HG03469 (cell line): ENCODE measurements around the gene FAM177B.

Source experiments
- ATAC-seq: cut with Tn5 transposase; IDR thresholded peaks from one replicate; pipeline ENCODE4 v1.9.1; 2021; ENCODE audit warnings: mild to moderate bottlenecking, moderate library complexity, moderate number of reproducible peaks; ENCODE audit not compliant: unreplicated experiment

Gene FAM177B

DNA sequence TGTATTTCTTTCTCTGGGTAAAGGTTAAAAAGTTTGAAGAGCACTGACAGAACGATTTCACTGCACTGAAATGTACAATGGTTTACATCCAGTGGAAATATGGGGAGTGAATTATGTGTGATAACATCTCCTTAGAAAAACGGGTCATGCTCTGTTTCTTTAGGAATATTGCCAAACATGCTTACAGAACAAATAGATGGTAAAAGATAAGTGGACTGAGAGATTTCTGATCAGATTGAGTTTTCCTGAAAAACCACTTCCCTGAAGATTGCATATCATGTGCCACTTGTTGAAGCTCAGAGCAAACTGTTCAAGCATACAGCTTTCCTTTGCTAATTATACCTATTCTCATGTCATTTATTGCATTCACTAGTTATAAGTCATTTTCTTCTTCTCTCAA, 47.9 kb downstream of the FAM177B start:
- ATAC-seq: no peak

DNA sequence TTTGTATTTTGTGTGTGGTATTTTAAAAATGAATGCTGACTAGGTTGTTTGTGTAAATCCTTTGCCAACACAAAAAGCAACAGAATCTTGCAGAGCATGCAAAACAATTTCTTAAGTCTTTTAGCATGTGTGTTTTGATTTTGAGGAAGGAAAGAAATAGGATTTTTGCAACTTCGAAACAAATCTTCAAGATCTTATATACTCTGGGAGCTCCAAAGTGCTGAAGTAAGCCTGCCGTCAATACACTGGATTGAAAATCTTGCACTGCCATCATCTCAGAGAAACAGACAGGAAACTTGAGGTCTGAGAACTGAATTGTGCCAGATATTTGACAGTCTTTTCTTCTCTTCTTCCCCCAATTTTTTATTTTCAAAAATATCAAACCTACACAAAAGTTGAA, 48.5 kb downstream of the FAM177B start:
- no peak for ATAC-seq

DNA sequence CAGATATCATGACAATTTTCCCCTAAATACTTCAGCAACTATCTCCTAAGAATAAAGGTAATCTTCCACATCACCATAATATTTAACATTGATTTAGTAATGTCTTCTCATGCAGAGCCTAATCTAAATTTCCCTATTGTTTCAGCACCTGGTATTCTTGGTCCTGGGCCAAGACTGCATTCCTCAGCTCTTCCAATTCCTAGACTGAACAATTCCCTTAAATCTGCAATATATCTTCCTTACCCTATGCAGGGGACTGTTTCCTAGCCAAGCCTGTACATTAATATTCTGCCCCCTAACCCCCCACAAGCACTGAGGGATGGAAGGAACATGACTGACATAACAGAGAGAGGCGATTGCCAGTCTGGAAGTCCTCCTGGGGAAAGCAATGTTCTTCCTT, 49.1 kb downstream of the FAM177B start:
- no peak for ATAC-seq

DNA sequence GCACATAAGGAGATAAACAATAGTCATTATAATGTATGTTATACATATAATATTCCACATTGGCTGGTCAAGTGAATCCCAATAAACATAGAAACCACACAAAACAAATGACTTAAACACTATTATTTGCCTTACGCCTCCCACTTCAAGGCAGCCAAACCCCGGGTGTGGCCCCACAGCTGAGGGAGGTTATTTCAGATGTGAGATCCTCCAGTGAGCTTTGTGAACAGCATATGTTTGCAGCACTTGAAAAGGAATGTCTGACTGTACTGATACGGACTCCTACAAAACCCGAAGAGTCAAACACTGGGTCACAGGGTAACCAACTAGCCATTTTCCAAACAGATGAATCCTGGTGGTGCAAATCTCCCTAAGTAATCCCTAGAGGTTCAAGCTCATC, 50.7 kb downstream of the FAM177B start:
- no peak for ATAC-seq

DNA sequence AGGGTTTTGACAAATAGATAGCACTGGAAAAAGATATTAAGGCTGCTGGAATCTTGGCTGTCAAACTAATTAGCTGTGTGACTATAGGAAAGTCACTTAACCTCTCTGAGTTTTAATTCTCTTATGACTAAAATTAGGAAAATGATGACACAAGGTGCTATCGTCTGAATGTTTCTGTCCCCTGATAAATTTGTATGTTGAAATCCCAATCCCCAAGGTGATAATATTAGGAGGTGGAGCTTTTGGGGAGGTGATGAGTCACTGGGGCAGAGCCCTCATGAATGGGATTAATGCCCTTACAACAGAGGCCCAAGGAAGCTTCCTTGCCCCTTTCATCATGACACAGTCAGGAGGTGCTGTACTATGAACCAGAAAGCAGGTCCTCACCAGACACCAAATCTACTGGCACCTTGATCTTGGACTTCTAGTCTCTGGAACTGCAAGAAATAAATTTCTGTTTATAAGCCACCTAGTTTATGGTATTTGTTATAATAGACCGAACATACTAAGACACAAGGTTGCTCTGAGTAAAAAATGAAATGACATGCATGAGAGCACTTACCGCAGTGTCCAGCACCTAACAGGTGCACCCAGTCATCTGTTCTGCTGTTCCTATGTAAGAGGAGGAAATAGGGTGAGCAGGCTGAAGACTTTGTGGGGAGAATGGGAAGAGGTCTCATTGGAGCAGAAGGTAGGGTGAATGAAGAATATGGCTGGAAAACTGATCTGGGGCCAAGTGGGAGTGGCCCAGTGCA, 51.6 kb downstream of the FAM177B start:
- ATAC-seq: no peak

DNA sequence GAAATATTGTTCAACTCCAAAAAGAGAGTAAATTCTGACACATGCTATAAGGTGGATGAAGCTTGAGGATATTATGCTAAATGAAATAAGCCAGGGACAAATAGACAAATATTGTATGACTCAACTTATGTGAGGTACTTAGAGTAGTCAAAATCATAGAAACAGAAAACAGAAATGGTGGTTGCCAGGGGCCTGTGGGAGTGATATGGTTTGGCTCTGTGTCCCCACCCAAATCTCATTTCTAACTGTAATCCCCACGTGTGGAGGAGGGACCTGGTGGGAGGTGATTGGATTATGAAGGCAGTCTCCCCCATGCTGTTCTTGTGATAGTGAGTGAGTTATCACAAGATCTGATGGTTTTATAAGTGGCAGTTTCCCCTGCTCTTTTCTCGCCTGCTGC, 53.1 kb downstream of the FAM177B start:
- ATAC-seq: no peak

DNA sequence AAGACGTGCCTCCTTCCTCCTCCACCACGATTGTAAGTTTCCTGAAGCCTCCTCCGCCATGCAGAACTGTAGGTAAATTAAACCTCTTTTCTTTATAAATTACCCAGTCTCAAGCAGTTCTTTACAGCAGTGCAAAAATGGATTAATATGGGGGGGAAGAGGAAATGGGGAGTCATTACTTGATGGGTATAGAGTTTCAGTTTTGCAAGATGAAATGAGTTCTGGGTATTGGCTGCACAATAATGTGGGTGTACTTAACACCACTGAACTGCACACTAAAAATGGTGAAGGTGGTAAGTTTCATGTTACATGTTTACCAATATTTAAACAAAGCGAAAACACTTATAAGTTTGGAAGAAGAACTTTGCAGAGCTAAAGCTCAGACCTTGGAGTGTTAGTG, 53.5 kb downstream of the FAM177B start:
- no peak for ATAC-seq

DNA sequence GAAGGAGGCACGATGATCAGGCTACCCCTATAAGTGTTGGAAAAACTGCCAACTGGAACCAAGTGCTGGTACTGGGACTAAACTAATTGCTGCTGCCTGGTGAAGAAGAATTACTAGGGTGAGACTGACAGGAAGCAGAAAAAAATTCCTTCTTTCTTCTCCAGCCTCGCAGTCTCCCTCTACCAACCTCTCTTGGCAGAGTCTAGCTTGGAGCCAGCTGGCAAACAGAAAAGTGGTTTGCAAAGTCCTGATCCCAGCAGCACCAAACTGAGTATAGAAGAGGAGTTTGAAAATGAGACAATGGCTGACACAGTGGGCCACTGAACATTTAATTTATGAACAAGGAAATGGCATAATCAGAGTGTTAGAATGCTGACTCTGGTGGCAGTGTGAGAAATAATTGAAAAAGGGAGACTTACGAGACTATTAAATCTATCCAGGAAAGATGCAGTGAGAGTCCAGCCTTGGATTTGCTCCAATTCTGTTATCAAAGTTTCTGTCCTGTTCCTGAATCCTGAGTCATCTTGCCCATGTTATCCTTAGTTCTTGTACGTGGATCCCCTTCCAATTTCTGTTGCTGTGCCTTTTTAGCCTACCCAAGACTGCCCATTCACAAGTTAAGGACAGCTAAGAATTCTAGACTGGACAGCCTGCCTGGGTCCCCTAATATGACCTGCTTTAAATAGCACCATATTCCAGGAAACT, 54.2 kb downstream of the FAM177B start:
- no peak for ATAC-seq

DNA sequence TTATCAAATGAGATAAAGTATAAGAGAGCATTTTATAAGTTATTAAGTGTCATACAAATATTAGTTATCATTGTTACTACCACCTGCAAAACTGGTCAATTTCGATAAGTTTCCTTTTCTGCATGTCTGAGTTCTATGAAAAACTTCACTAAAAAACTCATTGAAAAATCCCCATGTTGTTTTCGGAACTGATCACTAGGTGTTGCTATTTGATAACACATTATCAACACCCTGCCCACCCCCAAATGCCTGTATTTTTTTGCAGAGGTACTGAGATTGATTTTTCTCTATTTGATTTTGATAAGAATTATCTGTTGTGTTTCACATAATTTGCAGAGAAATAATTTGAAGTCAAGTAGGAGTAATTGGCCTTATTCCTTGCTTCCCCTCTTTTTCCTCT, 55.7 kb downstream of the FAM177B start:
- ATAC-seq: no peak

DNA sequence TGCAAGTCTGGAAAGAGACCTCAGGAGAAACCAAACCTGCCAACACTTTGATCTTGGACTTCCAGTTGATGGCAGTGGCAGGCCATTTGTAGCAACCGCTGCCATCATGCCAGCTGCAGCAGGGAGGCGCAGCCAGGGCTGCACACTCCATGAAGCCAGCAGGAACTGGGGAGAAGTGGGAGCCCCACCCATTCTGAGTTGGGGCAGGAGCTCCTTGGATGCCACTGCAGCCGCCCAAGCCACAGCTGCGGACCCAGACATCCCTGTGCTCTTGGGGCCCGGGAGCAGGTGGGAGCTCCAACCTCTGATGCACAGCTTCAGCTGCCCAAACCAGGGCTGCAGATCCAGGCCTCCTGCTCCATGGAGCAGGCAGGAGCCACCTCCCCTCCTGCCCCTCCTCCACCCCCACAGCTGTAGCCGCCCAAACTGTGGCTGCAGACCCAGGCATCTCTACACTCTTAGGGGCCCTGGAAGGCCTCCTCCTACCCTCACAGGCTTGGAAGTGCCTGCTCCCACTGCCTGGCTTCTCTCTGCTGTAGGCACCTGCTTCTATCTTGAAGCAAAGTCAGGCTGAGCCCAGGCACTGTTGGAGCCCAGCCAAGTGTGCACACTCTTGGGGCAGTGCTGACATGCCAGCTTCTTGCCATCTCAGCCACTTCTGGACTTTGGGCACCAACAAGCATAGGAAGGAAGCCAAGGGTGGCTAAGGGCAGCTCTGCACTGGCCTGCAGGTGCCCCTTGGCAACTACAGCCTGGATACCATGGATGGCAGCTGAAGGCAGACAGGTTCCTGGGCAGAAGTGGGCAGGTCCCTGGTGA, 57.9 kb downstream of the FAM177B start:
- no peak for ATAC-seq

DNA sequence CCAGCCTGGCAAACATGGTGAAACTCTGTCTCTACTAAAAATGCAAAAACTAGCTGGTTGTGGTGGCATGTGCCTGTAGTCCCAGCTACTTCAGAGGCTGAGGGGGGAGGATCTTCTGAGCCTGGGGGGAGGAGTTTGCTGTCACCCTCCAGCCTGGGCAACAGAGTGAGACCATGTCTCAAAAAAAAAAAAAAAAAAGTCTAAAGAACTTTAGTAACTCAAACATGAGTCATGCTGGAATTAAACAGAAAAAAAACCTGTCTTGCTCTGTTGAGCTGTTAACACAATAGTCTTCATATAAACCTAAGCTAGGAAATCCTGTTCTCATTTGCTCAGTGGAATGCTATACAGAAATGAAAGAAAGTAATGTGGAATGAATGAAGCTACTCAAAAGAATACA, 61.1 kb downstream of the FAM177B start:
- no peak for ATAC-seq

DNA sequence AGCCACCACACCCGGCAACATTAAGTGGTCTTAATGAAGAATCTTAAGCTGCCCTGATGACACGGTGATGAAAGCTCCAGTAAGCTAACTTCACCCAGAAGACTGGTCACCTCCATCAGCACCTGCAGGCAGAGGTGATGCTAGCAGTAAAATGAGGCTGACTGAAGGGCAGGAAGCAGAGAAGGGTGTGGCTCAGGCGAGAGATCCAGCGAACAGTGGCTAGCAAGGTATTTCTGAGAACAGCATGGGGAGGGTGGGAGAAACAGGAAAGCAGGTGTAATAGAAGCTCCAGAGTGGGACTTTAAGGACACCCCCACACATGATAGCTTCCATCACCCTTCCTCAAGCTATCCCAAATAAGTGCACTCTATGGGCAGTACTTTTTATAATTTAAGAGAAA, 62.0 kb downstream of the FAM177B start:
- no peak for ATAC-seq
